CD4-positive, alpha-beta T cell treated with Interleukin-4 for 4 hours (primary cell): ENCODE measurements around the gene PLD5.
"Not testable (repeated sequence)": the region's sequence is repeated elsewhere in the genome, so short reads cannot be mapped to it uniquely, and the experiment has no call there.

ENCODE experiments used
- DNase-seq: peaks from one replicate; pipeline ENCODE4 v3.0.0-alpha.2; 2020

Gene PLD5

DNA sequence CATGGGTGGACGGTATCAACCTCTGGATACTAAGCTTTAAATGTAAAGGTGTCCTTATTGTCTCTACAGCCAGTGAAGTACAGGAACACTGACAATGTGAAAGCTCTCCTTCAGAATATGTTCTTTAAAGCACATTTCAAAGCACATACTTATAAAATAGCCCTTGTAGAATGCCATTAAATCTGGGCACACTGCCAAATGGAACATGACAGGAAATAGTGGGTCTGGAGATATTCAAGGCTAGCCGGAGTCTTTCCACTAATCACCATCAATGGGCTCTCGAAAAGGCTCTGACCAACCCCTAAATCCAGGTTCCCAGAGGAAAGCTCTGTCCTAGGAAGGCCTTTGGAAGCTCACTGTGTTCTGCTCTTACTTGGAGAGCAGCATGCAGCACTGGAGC is 46.6 kb downstream of the PLD5 start:
- DNase-seq = no peak

DNA sequence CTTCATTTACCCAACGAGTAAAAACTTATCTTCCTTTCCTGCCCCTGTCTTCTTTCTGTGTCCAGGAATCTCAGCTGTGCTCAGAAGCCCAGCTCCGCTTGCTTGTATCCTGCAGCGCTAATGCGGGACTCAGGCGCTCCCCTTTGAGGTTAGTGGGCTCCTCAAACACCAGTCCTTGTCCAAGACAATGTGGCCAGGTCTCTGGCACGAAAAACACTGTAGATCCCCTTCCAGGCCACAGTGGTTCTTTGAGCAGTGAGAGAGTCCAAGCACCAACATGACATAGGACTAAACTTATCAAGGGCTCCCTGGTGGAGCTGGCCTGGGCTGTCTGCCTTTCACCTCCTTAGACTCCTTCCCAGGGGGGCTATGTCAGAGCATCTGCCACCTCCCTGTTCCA is 53.7 kb downstream of the PLD5 start:
- DNase-seq = no peak

GRCh38 chr1:242468784-242469183 is 55.7 kb downstream of the PLD5 start:
- no peak for DNase-seq

- DNase-seq = no peak
Observed at GRCh38 chr1:242467556-242468145, 56.8 kb downstream of the PLD5 start.

- no peak for DNase-seq
Observed at GRCh38 chr1:242462867-242463266, 61.6 kb downstream of the PLD5 start.

DNA sequence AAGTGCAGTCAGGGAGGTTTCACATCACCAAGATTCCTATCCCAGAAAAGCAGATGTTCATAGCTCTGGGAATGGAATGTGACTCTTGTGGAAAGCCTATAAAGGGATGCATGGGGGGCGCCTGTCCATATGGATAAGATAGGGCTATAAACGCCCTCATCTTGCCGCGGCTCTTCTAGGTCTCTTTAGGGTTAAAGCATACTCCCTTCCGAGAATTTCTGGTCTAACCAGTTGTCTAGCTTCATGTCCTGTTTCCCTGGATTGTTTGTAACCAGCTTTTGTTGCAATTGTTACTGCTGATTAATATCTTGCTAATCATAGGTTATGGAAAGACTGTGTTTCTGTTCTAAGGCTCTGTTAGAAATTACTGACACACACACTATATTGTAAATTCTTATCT is 64.8 kb downstream of the PLD5 start:
- not testable (repeated sequence) for DNase-seq

- no peak for DNase-seq
Observed at GRCh38 chr1:242456726-242457269, 67.7 kb downstream of the PLD5 start.

DNA sequence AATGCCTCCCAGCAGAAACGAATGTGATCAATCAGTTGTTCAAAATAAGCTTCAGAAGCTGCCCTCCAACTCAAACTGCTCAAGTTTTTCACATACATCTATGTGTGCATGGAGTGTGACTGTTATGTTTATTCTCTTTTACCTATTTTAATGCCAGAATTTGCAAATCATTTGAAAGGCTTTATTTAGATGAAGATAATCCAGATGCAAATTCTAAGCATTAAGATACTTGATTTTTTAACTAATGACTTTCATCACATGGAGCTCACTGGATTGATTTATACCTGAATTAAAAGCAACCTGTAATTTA is 69.5 kb downstream of the PLD5 start:
- DNase-seq = no peak

GRCh38 chr1:242454262-242455051 is 70.0 kb downstream of the PLD5 start:
- DNase-seq = no peak

DNA sequence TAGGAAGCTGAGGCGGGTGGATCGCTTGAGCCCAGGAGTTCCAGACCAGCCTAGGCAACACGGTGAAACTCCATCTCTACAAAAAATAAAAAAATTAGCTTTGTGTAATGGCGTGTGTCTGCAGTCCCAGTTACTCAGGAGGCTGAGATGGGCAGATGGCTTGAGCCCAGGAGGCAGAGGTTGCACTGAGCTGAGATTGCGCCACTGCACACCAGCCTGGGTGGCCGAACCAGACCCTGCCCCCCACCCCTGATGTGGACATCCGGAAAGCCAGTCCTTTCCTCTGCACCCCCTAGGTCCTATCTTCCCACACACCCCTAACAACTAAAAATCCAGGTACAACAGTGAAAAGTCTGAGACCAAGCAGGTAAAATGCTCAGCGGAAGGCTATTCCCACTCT is 71.9 kb downstream of the PLD5 start:
- no peak for DNase-seq

DNA sequence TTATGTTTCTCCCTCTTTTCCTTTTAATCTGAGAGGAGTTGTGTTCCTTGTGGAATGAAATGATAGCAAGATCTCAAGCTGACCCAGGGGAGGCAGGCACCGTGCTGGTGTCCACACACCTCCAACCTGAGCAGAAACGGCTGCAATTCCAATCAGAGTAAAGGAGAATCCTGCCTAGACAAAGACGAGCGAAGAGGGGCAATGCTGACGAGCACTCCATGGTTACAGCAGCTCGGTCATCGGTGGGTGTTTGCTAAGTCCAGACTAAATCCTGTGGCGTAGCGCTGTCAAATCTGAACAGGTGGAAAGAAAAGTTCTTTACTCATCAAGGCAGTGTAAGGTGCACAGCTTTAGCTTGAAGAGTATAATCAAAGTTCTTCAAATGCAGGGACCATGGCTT is 74.8 kb downstream of the PLD5 start:
- no peak for DNase-seq

DNA sequence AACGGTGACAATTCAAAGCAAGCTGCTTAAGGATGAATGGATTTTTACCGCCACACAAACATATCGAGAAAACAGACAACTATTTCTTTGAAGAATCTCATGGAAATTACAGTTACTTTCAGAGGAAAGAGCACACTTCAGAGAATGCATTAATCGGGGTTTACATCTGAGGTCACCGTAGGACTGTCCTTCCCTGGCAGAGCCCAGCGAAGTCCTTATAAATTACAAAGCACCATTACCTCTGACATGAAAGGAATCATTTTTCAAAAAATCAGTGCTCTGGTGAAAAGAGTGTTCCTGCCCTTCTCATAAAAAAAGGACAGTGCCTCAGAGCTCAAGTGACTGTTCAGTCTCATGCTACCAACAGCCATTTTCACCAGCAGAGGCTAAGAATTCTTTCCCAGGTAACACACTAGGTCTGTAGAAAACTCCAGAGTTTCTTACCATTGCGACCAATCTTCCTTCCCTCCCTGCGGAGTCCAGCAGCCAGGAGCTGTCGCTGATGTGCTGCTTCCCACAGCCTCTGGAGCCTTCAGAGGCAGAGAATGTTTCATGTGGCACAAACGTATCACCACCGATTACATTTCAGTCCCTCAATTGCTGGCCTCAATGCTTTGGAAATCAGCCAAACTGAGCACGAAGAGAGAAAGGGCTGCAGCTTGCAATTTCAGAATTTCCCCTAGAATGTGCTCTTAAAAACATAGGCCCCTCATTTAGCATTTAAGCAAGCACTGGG is 75.4 kb downstream of the PLD5 start:
- no peak for DNase-seq

- no peak for DNase-seq
Observed at GRCh38 chr1:242447689-242448088, 76.8 kb downstream of the PLD5 start.

- DNase-seq = no peak
Observed at GRCh38 chr1:242440757-242441156, 83.7 kb downstream of the PLD5 start.

DNA sequence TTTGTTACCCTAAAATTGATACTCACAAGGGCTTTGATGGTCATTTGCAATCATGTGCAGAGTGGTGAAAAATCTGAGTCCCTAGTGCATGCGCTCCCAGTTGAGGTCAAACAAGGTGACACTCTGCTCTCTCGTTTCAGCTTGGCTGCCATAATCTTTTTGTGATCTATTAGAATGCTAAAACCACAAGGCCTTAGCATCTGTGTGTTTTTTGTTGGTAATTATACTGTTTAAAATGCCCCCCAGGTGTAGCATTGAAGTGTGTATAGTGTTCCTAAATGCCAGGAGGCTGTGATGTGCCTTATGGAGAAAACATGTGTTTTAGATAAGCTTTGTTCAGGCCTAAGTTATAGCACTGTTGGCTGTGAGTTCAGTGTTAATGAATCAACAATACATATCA is 89.3 kb downstream of the PLD5 start:
- DNase-seq = no peak

GRCh38 chr1:242432491-242433095 is 91.9 kb downstream of the PLD5 start:
- no peak for DNase-seq

DNA sequence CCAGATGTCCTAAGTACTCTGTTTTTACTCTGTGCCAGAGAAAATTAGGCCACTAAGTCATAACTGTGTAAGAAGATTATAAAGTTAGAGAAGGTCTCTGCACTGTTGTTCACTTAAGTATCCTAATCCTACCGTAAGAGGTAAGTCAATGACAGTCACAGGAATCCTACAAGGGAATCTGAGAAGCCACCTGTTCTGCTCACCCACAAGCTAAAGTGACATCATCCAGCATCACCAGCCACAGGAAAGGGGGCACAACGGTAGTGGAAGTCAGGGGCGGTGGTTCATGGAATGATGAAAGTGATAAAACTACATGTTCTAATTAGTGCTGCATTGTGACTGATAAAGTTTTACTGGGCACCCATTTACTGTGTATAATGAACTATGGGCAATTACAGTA is 92.7 kb downstream of the PLD5 start:
- no peak for DNase-seq

DNA sequence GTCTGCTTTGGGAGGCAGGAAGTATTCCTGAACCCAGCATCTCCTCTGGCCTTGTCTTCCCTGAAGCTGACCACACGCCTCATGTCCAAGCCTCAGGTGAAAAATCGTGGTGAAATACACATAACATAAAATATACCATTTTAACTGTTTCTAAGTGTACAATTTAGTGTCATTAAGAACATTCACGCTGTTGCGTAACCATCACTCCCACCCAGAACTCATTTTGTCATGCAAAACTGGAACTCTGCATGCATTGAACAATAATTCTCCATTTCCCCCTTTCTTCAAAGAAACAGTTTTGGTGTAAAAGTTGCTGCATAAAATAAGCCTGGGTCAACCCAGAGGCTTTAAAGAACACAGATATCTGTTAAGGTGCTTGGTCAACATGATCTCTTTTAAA is 93.5 kb downstream of the PLD5 start:
- DNase-seq = no peak

DNA sequence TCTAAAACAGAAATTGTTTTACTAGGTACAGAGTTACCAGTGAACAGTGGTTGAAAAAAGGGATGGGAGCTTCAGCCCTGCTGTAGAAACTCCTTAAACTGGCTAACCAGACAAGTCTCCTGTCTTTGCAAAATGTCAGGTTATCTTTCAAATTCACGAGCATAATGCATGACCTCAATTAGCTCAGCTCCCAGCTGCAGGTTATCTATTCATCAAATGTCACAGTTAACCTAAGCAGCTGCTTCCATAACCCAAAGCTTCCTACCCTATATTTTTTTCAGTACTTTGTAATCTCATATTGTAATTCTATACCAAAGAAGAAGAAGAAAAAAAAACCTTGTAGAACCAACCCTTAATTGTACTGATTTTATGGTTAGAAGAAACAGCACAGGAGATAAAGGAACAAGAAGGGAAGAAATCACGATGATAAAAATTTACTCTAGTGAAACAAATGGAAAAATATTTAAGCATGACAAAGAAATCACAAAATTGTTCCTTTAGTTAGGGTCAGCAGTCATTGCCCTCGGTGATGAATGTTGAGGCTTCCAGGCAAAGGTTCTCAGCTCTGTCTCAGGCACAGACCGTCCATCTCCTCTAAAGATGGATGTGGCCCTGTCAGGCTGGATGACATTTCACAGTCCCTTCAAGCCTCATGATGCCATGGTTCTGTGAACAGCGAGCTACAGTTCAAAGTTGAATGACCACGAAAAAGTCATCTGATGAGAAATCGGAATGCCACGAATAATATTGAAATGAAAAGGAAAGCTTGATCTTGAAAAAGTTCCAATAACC is 95.9 kb downstream of the PLD5 start:
- DNase-seq = no peak

DNA sequence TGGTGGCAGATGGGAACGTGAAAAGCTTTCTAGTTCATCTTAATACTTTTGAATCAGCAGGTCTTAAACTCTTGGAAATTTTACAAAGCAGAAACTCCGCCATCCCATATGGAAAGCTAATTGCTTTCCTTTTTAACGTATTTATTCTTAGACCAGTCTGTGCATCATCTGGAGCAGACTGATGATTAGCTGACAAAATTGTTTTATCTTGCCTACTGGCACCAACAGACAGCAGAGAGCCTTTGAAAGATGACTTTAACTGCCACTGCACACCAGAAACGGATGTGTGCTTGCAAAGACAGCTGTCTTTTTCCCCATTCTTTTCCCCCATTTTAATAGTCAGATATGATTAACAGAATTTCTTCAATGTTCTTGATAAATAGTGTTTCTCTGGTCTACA is 97.0 kb downstream of the PLD5 start:
- DNase-seq = no peak

DNA sequence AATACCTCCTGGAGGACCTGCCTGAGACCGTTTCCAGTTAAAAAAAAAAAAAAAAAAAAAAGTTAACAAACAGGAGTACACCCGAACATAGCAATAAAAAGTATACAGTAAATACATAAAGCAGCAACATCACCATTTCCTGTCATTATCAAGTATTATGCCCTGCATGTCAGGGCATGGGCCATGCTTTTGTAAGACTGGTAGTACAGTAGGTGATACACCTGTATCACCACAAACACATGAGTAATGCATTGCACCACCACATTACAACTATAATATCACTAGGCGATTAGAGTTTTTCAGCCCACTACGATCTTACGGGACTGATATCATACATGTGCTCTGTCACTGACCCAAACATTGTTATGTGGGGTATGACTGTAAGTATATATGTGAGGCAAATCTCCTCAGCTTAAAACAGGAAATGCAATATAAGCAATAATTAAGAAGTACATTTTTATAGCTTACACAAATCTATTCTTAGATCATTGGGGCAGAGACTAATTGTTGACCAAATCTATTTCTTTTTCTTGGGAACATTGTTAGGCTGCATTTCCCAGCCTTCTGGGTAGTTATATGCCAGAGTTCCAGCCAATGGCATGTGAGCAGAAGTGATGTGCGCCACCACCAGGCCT is 98.1 kb downstream of the PLD5 start:
- DNase-seq = no peak

GRCh38 chr1:242425232-242425631 is 99.3 kb downstream of the PLD5 start:
- no peak for DNase-seq
